HG03095 (cell line): ENCODE measurements around the gene EBF4.
"Not testable (repeated sequence)": the region's sequence is repeated elsewhere in the genome, so short reads cannot be mapped to it uniquely, and the experiment has no call there.

Experiments used
- ATAC-seq: cut with Tn5 transposase; IDR thresholded peaks from one replicate; pipeline ENCODE4 v1.9.1; 2021; ENCODE audit warnings: moderate library complexity; ENCODE audit not compliant: unreplicated experiment

Gene EBF4

GRCh38 chr20:2671977-2672376 lies 20.6 kb upstream of the EBF4 start:
- ATAC-seq, result no peak

- no peak for ATAC-seq
These were observed 20.1 kb upstream of the EBF4 start for GRCh38 chr20:2672446-2672845.

- ATAC-seq, result no peak
These were observed 19.1 kb upstream of the EBF4 start for GRCh38 chr20:2673453-2673852.

GRCh38 chr20:2680046-2680445 lies 12.5 kb upstream of the EBF4 start:
- ATAC-seq, result no peak

- ATAC-seq, result not testable (repeated sequence)
These were observed 10.5 kb upstream of the EBF4 start for GRCh38 chr20:2682040-2682439.

- ATAC-seq, result not testable (repeated sequence)
These were observed 7.8 kb upstream of the EBF4 start for GRCh38 chr20:2684817-2685216.

GRCh38 chr20:2687514-2687913 lies 5.1 kb upstream of the EBF4 start:
- ATAC-seq, result no peak

- ATAC-seq, result no peak
These were observed 4.5 kb upstream of the EBF4 start for GRCh38 chr20:2688041-2688591.

GRCh38 chr20:2690213-2690612 lies 2.4 kb upstream of the EBF4 start:
- ATAC-seq, result no peak

- ATAC-seq, result no peak
These were observed 1.9 kb upstream of the EBF4 start for GRCh38 chr20:2690718-2691117.

- ATAC-seq, result no peak
These were observed 1.5 kb upstream of the EBF4 start for GRCh38 chr20:2691127-2691526.

- ATAC-seq, result no peak
These were observed 931 bp upstream of the EBF4 start for GRCh38 chr20:2691663-2692035.

- ATAC-seq, result no peak
These were observed 306 bp downstream of the EBF4 start for GRCh38 chr20:2692886-2693285.

GRCh38 chr20:2693286-2694007 lies 867 bp downstream of the EBF4 start:
- ATAC-seq, result no peak

GRCh38 chr20:2694008-2694471 lies 1.5 kb downstream of the EBF4 start:
- no peak for ATAC-seq

GRCh38 chr20:2694519-2694918 lies 1.9 kb downstream of the EBF4 start:
- ATAC-seq, result no peak

GRCh38 chr20:2695206-2695983 lies 2.8 kb downstream of the EBF4 start:
- no peak for ATAC-seq

- not testable (repeated sequence) for ATAC-seq
These were observed 3.5 kb downstream of the EBF4 start for GRCh38 chr20:2695984-2696525.

- no peak for ATAC-seq
These were observed 4.1 kb downstream of the EBF4 start for GRCh38 chr20:2696646-2697045.

- no peak for ATAC-seq
These were observed 5.2 kb downstream of the EBF4 start for GRCh38 chr20:2697768-2698167.

- ATAC-seq, result no peak
These were observed 5.7 kb downstream of the EBF4 start for GRCh38 chr20:2698186-2698817.
